HFFc6 (cell line): ENCODE data around the gene NR0B1. TPM values are rescaled to one million over a fixed set of nuclear protein-coding genes. Genes with fewer than 3 reads are reported as not detected.

Source experiments
- DNase-seq: peaks from one replicate; pipeline ENCODE4 v3.0.0-alpha.2; 2018
- H3K27ac Mint-ChIP-seq: 2 replicates; pipeline ENCODE4 v1.8.0; 2020; ENCODE audit warnings: mild to moderate bottlenecking, mixed read lengths
- H3K27me3 Mint-ChIP-seq: 2 replicates; pipeline ENCODE4 v1.8.0; 2021; ENCODE audit warnings: mild to moderate bottlenecking, moderate library complexity, mixed read lengths; ENCODE audit not compliant: insufficient read depth
- H3K36me3 Mint-ChIP-seq: 2 replicates; pipeline ENCODE4 v1.8.0; 2021; ENCODE audit warnings: low read depth, mixed read lengths
- H3K4me1 Mint-ChIP-seq: 2 replicates; pipeline ENCODE4 v1.8.0; 2020; ENCODE audit warnings: low read depth, mixed read lengths
- H3K4me3 Mint-ChIP-seq: 2 replicates; pipeline ENCODE4 v1.8.0; 2020; ENCODE audit warnings: mild to moderate bottlenecking, moderate library complexity, mixed read lengths
- H3K9me3 Mint-ChIP-seq: 2 replicates; pipeline ENCODE4 v1.8.0; 2020; ENCODE audit warnings: mild to moderate bottlenecking, mixed read lengths
- total RNA-seq, 6 experiments: library from RNA; stranded (reverse); fragmentation: NEBNext Ultra II Directional; extraction: Animal tissue kit (Norgen Biotek cat#: 25700); gene quantifications; 2 replicates in 1 of 6; 3 replicates in 5 of 6; pipeline ENCODE4 v1.2.3, GENCODE V29; 2021
- TF ChIP-seq, protein P1 (sequence below): fragments of 200-600 bp; sonication (generic); IDR thresholded peaks from 2 replicates; pipeline ENCODE4 v1.5.0; 2021; ENCODE audit warnings: antibody characterized with exemption, mild to moderate bottlenecking

NR0B1 gene
- total RNA-seq, 6 experiments from 2014 or later = not detected

GRCh38 chrX:30317308-30317707, 8.1 kb upstream of the NR0B1 start:
- Mint-ChIP-seq H3K36me3 (no peaks in the 10 kb centered on the region), H3K9me3 (no peaks in the 10 kb centered on the region), H3K4me1 (no peaks in the 10 kb centered on the region), H3K27me3 (no peaks in the 10 kb centered on the region; the same call in 1 of the 2 replicates), H3K4me3 (no peak overlapping the region), H3K27ac (no peak overlapping the region)
- DNase-seq = no peak
- TF ChIP-seq, protein P1, sequence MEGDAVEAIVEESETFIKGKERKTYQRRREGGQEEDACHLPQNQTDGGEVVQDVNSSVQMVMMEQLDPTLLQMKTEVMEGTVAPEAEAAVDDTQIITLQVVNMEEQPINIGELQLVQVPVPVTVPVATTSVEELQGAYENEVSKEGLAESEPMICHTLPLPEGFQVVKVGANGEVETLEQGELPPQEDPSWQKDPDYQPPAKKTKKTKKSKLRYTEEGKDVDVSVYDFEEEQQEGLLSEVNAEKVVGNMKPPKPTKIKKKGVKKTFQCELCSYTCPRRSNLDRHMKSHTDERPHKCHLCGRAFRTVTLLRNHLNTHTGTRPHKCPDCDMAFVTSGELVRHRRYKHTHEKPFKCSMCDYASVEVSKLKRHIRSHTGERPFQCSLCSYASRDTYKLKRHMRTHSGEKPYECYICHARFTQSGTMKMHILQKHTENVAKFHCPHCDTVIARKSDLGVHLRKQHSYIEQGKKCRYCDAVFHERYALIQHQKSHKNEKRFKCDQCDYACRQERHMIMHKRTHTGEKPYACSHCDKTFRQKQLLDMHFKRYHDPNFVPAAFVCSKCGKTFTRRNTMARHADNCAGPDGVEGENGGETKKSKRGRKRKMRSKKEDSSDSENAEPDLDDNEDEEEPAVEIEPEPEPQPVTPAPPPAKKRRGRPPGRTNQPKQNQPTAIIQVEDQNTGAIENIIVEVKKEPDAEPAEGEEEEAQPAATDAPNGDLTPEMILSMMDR = no peak

DNA sequence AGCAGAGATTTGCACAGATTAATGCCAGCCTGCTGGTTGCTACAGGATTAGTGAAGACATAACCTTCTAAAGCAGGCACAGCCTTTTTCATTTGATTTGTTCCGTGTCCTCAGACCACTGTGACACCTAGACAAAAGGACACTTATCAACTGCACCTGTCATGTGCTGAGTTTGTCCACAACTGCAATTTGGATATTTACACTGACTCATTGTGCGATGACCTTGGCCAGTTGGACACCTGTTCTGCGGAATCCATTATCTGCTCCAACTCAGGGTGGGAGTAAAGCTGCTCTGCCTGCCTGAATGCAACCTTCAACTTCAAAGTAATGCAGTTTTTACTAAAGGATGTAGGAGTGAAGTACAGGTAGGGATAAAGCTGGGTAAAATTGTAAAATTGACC, 4.1 kb upstream of the NR0B1 start:
- H3K27ac Mint-ChIP-seq = no peak overlapping the region
- no peak for DNase-seq
- H3K27me3 Mint-ChIP-seq = peaks cover 7% of the 10 kb centered on the region
- TF ChIP-seq, protein P1 = no peak
- H3K9me3 Mint-ChIP-seq = no peaks in the 10 kb centered on the region
- H3K36me3 Mint-ChIP-seq = no peaks in the 10 kb centered on the region
- no peak overlapping the region for H3K4me3 Mint-ChIP-seq
- no peaks in the 10 kb centered on the region for H3K4me1 Mint-ChIP-seq

GRCh38 chrX:30312858-30313257, 3.7 kb upstream of the NR0B1 start:
- no peaks in the 10 kb centered on the region for H3K36me3 Mint-ChIP-seq
- H3K27me3 Mint-ChIP-seq = peaks cover 7% of the 10 kb centered on the region
- no peak overlapping the region for H3K4me3 Mint-ChIP-seq
- no peaks in the 10 kb centered on the region for H3K9me3 Mint-ChIP-seq
- DNase-seq = no peak
- no peaks in the 10 kb centered on the region for H3K4me1 Mint-ChIP-seq
- TF ChIP-seq, protein P1 = no peak
- no peak overlapping the region for H3K27ac Mint-ChIP-seq

DNA sequence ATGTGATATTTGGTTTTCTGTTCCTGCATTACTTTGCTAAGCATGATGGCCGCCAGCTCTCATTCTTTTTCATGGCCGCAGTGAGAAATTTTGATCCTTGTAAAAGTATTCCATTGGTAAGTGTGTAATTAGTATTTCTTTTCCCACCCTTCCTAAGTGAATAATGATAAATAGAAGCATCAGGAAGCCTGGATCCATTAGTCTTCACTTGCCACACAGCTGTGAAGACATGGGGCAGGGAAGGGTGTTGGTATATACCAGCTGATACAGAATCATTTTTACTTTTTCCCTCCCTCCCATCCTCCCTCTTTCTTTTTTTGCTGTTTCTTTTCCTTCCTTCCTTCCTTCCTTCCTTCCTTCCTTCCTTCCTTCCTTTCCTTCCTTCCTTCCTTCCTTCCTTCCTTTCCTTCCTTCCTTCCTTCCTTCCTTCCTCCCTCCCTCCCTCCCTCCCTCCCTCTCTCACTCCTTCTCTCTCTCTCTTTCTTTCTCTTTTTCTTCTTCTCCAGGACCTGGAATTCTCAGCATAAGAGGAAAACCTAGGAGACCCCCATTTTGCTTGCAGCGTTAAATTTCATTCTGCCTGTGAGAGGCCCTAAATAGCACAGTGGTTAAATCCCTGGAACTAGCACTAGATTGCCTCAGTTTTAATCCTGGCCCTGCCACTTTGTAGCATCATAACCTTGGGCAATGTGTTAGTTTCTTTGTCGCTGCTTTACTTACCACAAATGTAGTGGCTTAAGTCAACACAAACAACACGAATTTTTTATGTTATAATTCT, 1.4 kb upstream of the NR0B1 start:
- Mint-ChIP-seq H3K27ac (no peak overlapping the region), H3K27me3 (peaks cover 7% of the 10 kb centered on the region), H3K36me3 (no peaks in the 10 kb centered on the region), H3K4me1 (no peaks in the 10 kb centered on the region), H3K9me3 (no peaks in the 10 kb centered on the region), H3K4me3 (no peak overlapping the region)
- TF ChIP-seq, protein P1 = no peak
- DNase-seq = no peak

- Mint-ChIP-seq H3K4me1 (peaks cover under 1% of the 10 kb centered on the region; the same call in 1 of the 2 replicates), H3K9me3 (no peaks in the 10 kb centered on the region), H3K27ac (no peak overlapping the region), H3K36me3 (no peaks in the 10 kb centered on the region), H3K4me3 (no peak overlapping the region), H3K27me3 (peaks cover 10% of the 10 kb centered on the region)
- DNase-seq = no peak
- TF ChIP-seq, protein P1 = peak; percentile 33; the same call in 1 of the 2 replicates
Measured at GRCh38 chrX:30308263-30309138, 689 bp downstream of the NR0B1 start.
